Kidney epithelial cell (primary cell): ENCODE data around the gene SLCO3A1. TPM values are rescaled to one million over a fixed set of nuclear protein-coding genes. Genes with fewer than 3 reads are reported as not detected.

Experiments used
- DNase-seq: peaks from one replicate; pipeline ENCODE4 v3.0.0-alpha.2; 2010; ENCODE audit warnings: low read depth
- H3K27me3 ChIP-seq: 2 replicates; pipeline ENCODE4 v1.6.0; 2011; ENCODE audit warnings: low read length; ENCODE audit not compliant: control insufficient read depth, insufficient read depth
- H3K36me3 ChIP-seq: 2 replicates; pipeline ENCODE4 v1.5.1; 2011; ENCODE audit warnings: low read length; ENCODE audit not compliant: control insufficient read depth, insufficient read depth
- H3K4me3 ChIP-seq: 2 replicates; pipeline ENCODE4 v1.5.1; 2011; ENCODE audit warnings: low read depth, mild to moderate bottlenecking, control low read depth, low read length
- total RNA-seq: library from RNA; depleted of rRNA; stranded (reverse); fragments of >200 nt; gene quantifications from 2 replicates; pipeline ENCODE4 v1.2.3, GENCODE V29; 2015
- TF ChIP-seq, protein P1 (sequence below): IDR thresholded peaks from 2 replicates; pipeline ENCODE4 v1.5.1; 2011; ENCODE audit warnings: mild to moderate bottlenecking, moderate library complexity, low read length, control low read depth, inconsistent platforms; ENCODE audit not compliant: insufficient read depth, poor library complexity, severe bottlenecking

The SLCO3A1 gene
- 3.1 and 3.6 TPM in 2 replicates for total RNA-seq

GRCh38 chr15:91853511-91853947, at the start of gene SLCO3A1:
TSS of gene SLCO3A1 (plus strand) at chr15:91853708.
- no peak for DNase-seq
- H3K27me3 ChIP-seq = no peaks in the 10 kb centered on the region
- H3K36me3 ChIP-seq = no peaks in the 10 kb centered on the region
- H3K4me3 ChIP-seq = peak within 1 kb of the TSS; percentile 45
- TF ChIP-seq, protein P1, sequence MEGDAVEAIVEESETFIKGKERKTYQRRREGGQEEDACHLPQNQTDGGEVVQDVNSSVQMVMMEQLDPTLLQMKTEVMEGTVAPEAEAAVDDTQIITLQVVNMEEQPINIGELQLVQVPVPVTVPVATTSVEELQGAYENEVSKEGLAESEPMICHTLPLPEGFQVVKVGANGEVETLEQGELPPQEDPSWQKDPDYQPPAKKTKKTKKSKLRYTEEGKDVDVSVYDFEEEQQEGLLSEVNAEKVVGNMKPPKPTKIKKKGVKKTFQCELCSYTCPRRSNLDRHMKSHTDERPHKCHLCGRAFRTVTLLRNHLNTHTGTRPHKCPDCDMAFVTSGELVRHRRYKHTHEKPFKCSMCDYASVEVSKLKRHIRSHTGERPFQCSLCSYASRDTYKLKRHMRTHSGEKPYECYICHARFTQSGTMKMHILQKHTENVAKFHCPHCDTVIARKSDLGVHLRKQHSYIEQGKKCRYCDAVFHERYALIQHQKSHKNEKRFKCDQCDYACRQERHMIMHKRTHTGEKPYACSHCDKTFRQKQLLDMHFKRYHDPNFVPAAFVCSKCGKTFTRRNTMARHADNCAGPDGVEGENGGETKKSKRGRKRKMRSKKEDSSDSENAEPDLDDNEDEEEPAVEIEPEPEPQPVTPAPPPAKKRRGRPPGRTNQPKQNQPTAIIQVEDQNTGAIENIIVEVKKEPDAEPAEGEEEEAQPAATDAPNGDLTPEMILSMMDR = no peak

DNA sequence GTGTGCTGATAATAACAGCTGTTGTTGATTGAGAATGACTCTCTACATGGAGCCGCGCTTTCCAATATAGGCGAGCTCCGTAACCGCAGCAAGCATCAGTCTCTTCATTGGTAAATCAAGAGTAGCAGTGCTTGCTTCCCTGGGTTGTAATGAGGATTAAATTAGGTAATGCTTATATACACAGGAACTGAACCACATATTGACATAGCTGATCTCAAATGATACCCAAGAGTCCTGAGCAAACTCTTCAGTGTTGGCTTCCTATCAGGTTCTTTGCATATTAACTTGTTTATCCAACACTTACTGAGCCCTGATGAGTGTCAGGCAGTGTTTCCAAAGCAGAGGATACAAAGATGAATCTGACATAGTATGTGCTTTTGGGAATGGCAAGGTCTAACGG, 46.4 kb upstream of the SLCO3A1 start:
- no peak for DNase-seq
- Histone ChIP-seq H3K4me3 (no peak overlapping the region), H3K27me3 (no peaks in the 10 kb centered on the region), H3K36me3 (no peaks in the 10 kb centered on the region)
- TF ChIP-seq, protein P1 = no peak

DNA sequence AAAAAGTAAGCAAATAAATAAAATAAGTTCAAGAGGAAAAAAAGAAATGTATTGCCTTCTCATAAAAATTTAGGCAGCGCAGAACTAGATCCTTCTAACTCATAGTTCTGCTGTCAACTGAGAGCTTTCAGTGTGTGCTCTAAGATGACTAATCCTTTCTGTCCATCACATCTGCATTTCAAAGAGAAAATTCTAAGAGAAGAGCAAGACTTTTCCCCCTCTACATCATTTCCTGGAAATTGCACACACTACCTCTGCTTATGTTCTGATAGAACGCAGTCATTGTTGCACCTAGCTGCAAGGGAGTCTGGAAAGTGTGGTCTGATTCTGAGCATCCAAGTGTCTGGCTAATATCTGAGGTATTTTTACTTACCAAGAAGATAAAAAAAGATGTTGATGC, 39.6 kb upstream of the SLCO3A1 start:
- TF ChIP-seq, protein P1 = no peak
- Histone ChIP-seq H3K4me3 (no peak overlapping the region), H3K27me3 (no peaks in the 10 kb centered on the region), H3K36me3 (no peaks in the 10 kb centered on the region)
- DNase-seq = no peak

DNA sequence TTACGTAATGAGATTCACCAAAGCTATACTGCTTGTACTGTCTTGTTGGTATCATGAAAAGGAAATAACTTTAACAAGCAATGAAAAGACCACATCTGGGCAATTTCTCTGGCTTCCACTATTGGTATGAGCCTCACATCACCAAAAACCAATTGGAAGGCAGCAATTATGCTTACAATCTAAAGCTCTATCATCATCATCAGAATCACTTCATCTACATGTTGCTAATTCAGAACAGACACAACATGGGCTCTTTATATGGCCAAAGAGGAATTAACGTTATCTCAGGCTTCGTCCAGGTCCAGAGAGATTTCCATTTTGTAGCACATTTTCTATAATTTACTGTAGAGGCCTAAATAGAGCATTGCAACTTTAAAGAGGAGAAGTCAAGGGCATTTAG, 36.6 kb upstream of the SLCO3A1 start:
- TF ChIP-seq, protein P1 = no peak
- H3K27me3 ChIP-seq = no peaks in the 10 kb centered on the region
- no peak for DNase-seq
- no peak overlapping the region for H3K4me3 ChIP-seq
- H3K36me3 ChIP-seq = no peaks in the 10 kb centered on the region

DNA sequence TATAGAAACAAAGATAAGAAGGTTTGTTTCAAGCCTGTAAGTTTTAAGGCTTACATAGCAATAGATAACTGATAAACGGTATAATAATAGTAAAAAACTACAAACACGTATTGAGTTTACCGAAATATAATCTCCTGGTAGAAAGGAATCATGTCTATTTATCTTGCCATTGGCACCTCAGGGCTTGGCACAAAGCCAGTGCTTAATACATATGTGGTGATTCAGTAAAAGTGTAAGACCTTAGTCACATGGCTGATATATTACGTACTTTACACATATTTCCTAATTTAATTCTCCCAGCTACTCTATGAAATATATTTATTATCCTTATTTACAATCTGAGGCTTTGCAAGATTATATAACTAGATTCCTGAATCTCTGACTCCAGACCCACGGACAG, 32.0 kb upstream of the SLCO3A1 start:
- Histone ChIP-seq H3K27me3 (no peaks in the 10 kb centered on the region), H3K4me3 (no peak overlapping the region), H3K36me3 (no peaks in the 10 kb centered on the region)
- TF ChIP-seq, protein P1 = no peak
- DNase-seq = no peak

DNA sequence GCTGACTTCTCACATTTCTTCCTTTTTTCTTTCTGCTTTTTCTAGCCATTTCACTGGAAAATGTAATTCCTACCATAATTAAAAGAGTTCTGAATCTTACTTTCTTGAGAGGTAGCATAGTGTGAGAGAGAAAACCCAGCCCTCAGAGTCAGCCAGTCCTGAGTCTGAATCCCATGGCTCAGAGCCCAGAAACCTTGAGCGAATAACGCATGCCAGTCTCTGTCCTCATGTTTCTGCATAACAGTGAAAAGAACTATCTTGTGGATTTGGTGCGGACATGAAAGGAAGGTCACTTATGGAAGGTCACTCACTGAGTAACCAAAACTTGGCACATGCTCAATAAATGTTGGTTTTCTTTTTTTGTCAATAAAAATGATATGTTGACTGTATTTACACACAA, 29.3 kb upstream of the SLCO3A1 start:
- no peak for DNase-seq
- H3K27me3 ChIP-seq = no peaks in the 10 kb centered on the region
- no peaks in the 10 kb centered on the region for H3K36me3 ChIP-seq
- no peak overlapping the region for H3K4me3 ChIP-seq
- TF ChIP-seq, protein P1 = no peak
